H9 (cell line): ENCODE data around the gene OR2L8. TPM values are rescaled to one million over a fixed set of nuclear protein-coding genes. Genes with fewer than 3 reads are reported as not detected.

Experiments
- DNase-seq: peaks from one replicate; pipeline ENCODE4 v3.0.0-alpha.2; 2017
- H2AFZ ChIP-seq: one replicate; pipeline ENCODE4 v1.6.1; 2013; ENCODE audit warnings: mild to moderate bottlenecking, low read length, control low read depth, moderate library complexity
- H2AK5ac ChIP-seq: 2 replicates; pipeline ENCODE4 v1.6.1; 2013; ENCODE audit warnings: low read length, control low read depth, mixed read lengths; ENCODE audit not compliant: insufficient read length
- H2BK120ac ChIP-seq: one replicate; pipeline ENCODE4 v1.6.1; 2013; ENCODE audit warnings: low read depth, mild to moderate bottlenecking, low read length, control low read depth, inconsistent platforms; ENCODE audit not compliant: poor library complexity, severe bottlenecking
- H2BK12ac ChIP-seq: 2 replicates; pipeline ENCODE4 v1.6.1; 2013; ENCODE audit warnings: low read length, control low read depth, mixed read lengths, low read depth; ENCODE audit not compliant: insufficient read length
- H2BK15ac ChIP-seq: 2 replicates; pipeline ENCODE4 v1.6.1; 2013; ENCODE audit warnings: low read depth, low read length, control low read depth
- H2BK20ac ChIP-seq: one replicate; pipeline ENCODE4 v1.6.1; 2013; ENCODE audit warnings: low read depth, mild to moderate bottlenecking, low read length, control low read depth, inconsistent platforms; ENCODE audit not compliant: poor library complexity, severe bottlenecking
- H2BK5ac ChIP-seq: 2 replicates; pipeline ENCODE4 v1.6.1; 2013; ENCODE audit warnings: low read length, control low read depth, mixed read lengths; ENCODE audit not compliant: insufficient read length
- H3K14ac ChIP-seq: 2 replicates; pipeline ENCODE4 v1.6.1; 2013; ENCODE audit warnings: low read length, control low read depth; ENCODE audit not compliant: insufficient read depth
- H3K18ac ChIP-seq: 2 replicates; pipeline ENCODE4 v1.6.1; 2013; ENCODE audit warnings: low read depth, mild to moderate bottlenecking, mixed read lengths, low read length, control low read depth; ENCODE audit not compliant: insufficient read length
- H3K23ac ChIP-seq: 2 replicates; pipeline ENCODE4 v1.6.1; 2013; ENCODE audit warnings: low read length, control low read depth, mixed read lengths, low read depth; ENCODE audit not compliant: insufficient read length
- H3K23me2 ChIP-seq: 2 replicates; pipeline ENCODE4 v1.6.1; 2013; ENCODE audit warnings: low read depth, mild to moderate bottlenecking, mixed read lengths, low read length, control low read depth; ENCODE audit not compliant: insufficient read length, poor library complexity, severe bottlenecking
- H3K27ac ChIP-seq: 2 replicates; pipeline ENCODE4 v1.5.1; 2013; ENCODE audit warnings: low read length, control low read depth, mixed read lengths, low read depth; ENCODE audit not compliant: insufficient read length
- H3K27me3 ChIP-seq: 2 replicates; pipeline ENCODE4 v1.6.1; 2013; ENCODE audit warnings: low read length, control low read depth, inconsistent platforms; ENCODE audit not compliant: insufficient read depth
- H3K4ac ChIP-seq: 2 replicates; pipeline ENCODE4 v1.6.1; 2013; ENCODE audit warnings: low read depth, mild to moderate bottlenecking, control low read depth, inconsistent platforms, low read length, moderate library complexity
- H3K4me1 ChIP-seq: 2 replicates; pipeline ENCODE4 v1.6.1; 2013; ENCODE audit warnings: low read length, control low read depth, inconsistent platforms; ENCODE audit not compliant: insufficient read depth
- H3K4me2 ChIP-seq: 2 replicates; pipeline ENCODE4 v1.6.1; 2013; ENCODE audit warnings: low read length, control low read depth, mixed read lengths; ENCODE audit not compliant: insufficient read length, insufficient read depth
- H3K56ac ChIP-seq: 2 replicates; pipeline ENCODE4 v1.6.1; 2013; ENCODE audit warnings: low read depth, mild to moderate bottlenecking, mixed read lengths, low read length, control low read depth; ENCODE audit not compliant: insufficient read length
- H3K79me1 ChIP-seq: 2 replicates; pipeline ENCODE4 v1.6.1; 2013; ENCODE audit warnings: low read depth, mild to moderate bottlenecking, moderate library complexity, low read length, control low read depth, inconsistent platforms; ENCODE audit not compliant: insufficient read depth, poor library complexity, severe bottlenecking
- H3K79me2 ChIP-seq: 2 replicates; pipeline ENCODE4 v1.6.1; 2013; ENCODE audit warnings: low read length, control low read depth, inconsistent platforms; ENCODE audit not compliant: insufficient read depth
- H3K9ac ChIP-seq: 2 replicates; pipeline ENCODE4 v1.6.1; 2013; ENCODE audit warnings: low read length, control low read depth, mixed read lengths; ENCODE audit not compliant: insufficient read length; ENCODE audit errors: extremely low read depth
- H3K9me3 ChIP-seq: one replicate; pipeline ENCODE4 v1.6.1; 2013; ENCODE audit warnings: low read depth, low read length, inconsistent platforms; ENCODE audit not compliant: control insufficient read depth
- H3T11ph ChIP-seq: one replicate; pipeline ENCODE4 v1.6.1; 2013; ENCODE audit warnings: mild to moderate bottlenecking, low read length, control low read depth, inconsistent platforms
- H4K20me1 ChIP-seq: one replicate; pipeline ENCODE4 v1.6.1; 2013; ENCODE audit not compliant: control insufficient read depth, insufficient read length, insufficient read depth
- H4K5ac ChIP-seq: 2 replicates; pipeline ENCODE4 v1.6.1; 2013; ENCODE audit warnings: low read depth, mild to moderate bottlenecking, mixed read lengths, low read length, control low read depth; ENCODE audit not compliant: insufficient read length
- H4K8ac ChIP-seq: replicated peaks from 2 replicates; pipeline ENCODE4 v1.6.1; 2013; ENCODE audit warnings: low read length, control low read depth, mixed read lengths, low read depth; ENCODE audit not compliant: insufficient read length
- H4K91ac ChIP-seq: 2 replicates; pipeline ENCODE4 v1.6.1; 2013; ENCODE audit warnings: low read depth, mild to moderate bottlenecking, moderate library complexity, mixed read lengths, low read length, control low read depth; ENCODE audit not compliant: insufficient read length
- H3K27ac Mint-ChIP-seq, 3 experiments: 2 replicates in 2 of 3; 3 replicates in 1 of 3; pipeline ENCODE4 v1.8.0; 2020 to 2021; ENCODE audit warnings: mixed read lengths in 3 of 3, mild to moderate bottlenecking in 1 of 3, moderate library complexity in 1 of 3
- H3K27me3 Mint-ChIP-seq: 2 replicates; pipeline ENCODE4 v1.8.0; 2021; ENCODE audit warnings: low read depth, mild to moderate bottlenecking, moderate library complexity, mixed read lengths
- H3K36me3 Mint-ChIP-seq, 3 experiments: 2 replicates in 2 of 3; 3 replicates in 1 of 3; pipeline ENCODE4 v1.8.0; 2020 to 2021; ENCODE audit warnings: low read depth in 3 of 3, mixed read lengths in 3 of 3; ENCODE audit not compliant: insufficient read depth in 1 of 3
- H3K4me1 Mint-ChIP-seq, 2 experiments: 2 replicates each; pipeline ENCODE4 v1.8.0; 2020; ENCODE audit warnings: mixed read lengths in 2 of 2
- H3K4me3 Mint-ChIP-seq, 2 experiments: 2 replicates in 1 of 2; 3 replicates in 1 of 2; pipeline ENCODE4 v1.8.0; 2020 to 2021; ENCODE audit warnings: mild to moderate bottlenecking in 2 of 2, mixed read lengths in 2 of 2, moderate library complexity in 1 of 2
- H3K9me3 Mint-ChIP-seq, 2 experiments: 2 replicates in 1 of 2; 3 replicates in 1 of 2; pipeline ENCODE4 v1.8.0; 2020; ENCODE audit warnings: mild to moderate bottlenecking in 2 of 2, mixed read lengths in 2 of 2, moderate library complexity in 1 of 2
- WGBS: extraction: QIAGEN DNeasy Blood & Tissue Kit; methylation state at CpG from one replicate; pipeline ENCODE4 v1.1.7; 2013; ENCODE audit warnings: missing lambda C conversion rate, low lambda C conversion rate, mixed read lengths; ENCODE audit not compliant: insufficient read length; ENCODE audit errors: extremely low coverage; 5-methylcytosine and 5-hydroxymethylcytosine counted together
- total RNA-seq: library from RNA; stranded (reverse); gene quantifications from 2 replicates; pipeline ENCODE4 v1.2.1, GENCODE V29; 2021
- TF ChIP-seq, protein P1 (sequence below): fragments of 200-600 bp; sonication (generic); conservative IDR thresholded peaks from 3 replicates; pipeline ENCODE4 v1.8.0; 2021; ENCODE audit warnings: antibody characterized with exemption, mild to moderate bottlenecking

Gene OR2L8
- total RNA-seq, 1 experiment from 2014 or later: 0.24 TPM

DNA sequence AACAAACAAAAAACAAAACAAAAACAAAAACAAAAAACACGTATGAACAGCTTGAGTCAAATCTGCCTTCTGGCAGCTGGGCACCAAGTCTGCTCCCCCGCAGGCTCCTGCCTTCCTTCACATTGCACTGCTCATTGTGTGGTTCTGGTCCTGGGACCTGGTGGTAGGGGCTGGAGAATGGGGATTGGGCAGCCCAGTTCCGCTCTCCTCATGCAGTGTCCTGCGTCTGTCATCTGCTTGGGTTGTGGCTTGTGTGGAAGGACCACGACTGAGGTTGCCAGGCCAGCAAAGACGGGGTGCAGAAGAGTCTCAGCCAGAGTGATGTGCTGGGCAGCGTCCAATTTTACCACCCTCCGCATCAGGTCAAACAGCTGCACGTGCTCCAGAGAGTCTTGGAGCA is 12.9 kb upstream of the OR2L8 start:
- no peak overlapping the region for H3K27ac Mint-ChIP-seq
- Histone ChIP-seq H2AFZ (no peak overlapping the region), H4K91ac (no peak overlapping the region), H2AK5ac (no peak overlapping the region), H3K14ac (no peak overlapping the region), H3K79me1 (no peaks in the 10 kb centered on the region), H3K27me3 (no peaks in the 10 kb centered on the region), H2BK15ac (no peak overlapping the region), H2BK120ac (no peak overlapping the region), H4K5ac (no peak overlapping the region), H3K4me1 (no peaks in the 10 kb centered on the region), H2BK12ac (no peak overlapping the region), H3K4ac (no peak overlapping the region), H3T11ph (no peak overlapping the region), H4K8ac (no peak overlapping the region), H2BK20ac (no peak overlapping the region), H4K20me1 (no peaks in the 10 kb centered on the region), H3K27ac (no peak overlapping the region), H2BK5ac (no peak overlapping the region), H3K18ac (no peak overlapping the region), H3K23me2 (no peaks in the 10 kb centered on the region), H3K4me2 (no peak overlapping the region), H3K9me3 (peaks cover 4% of the 10 kb centered on the region), H3K79me2 (no peaks in the 10 kb centered on the region), H3K23ac (no peak overlapping the region), H3K9ac (no peak overlapping the region), H3K56ac (no peak overlapping the region)
- TF ChIP-seq, protein P1, sequence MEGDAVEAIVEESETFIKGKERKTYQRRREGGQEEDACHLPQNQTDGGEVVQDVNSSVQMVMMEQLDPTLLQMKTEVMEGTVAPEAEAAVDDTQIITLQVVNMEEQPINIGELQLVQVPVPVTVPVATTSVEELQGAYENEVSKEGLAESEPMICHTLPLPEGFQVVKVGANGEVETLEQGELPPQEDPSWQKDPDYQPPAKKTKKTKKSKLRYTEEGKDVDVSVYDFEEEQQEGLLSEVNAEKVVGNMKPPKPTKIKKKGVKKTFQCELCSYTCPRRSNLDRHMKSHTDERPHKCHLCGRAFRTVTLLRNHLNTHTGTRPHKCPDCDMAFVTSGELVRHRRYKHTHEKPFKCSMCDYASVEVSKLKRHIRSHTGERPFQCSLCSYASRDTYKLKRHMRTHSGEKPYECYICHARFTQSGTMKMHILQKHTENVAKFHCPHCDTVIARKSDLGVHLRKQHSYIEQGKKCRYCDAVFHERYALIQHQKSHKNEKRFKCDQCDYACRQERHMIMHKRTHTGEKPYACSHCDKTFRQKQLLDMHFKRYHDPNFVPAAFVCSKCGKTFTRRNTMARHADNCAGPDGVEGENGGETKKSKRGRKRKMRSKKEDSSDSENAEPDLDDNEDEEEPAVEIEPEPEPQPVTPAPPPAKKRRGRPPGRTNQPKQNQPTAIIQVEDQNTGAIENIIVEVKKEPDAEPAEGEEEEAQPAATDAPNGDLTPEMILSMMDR: no peak
- H3K27me3 Mint-ChIP-seq: peaks cover 1% of the 10 kb centered on the region; the same call in 1 of the 2 replicates
- H3K4me3 Mint-ChIP-seq: no peak overlapping the region
- peaks cover 8 to 11% (median 9%) of the 10 kb centered on the region in 3 experiments; a peak in 4 of 7 replicates for H3K36me3 Mint-ChIP-seq
- no CpG with 5 or more reads among the region's 9 CpGs for WGBS
- peaks cover 55 to 57% of the 10 kb centered on the region in 2 experiments for H3K9me3 Mint-ChIP-seq
- DNase-seq: no peak
- H3K4me1 Mint-ChIP-seq: no peaks in the 10 kb centered on the region
